GM21619 (cell line): ENCODE measurements around the gene RBM24.

ENCODE experiments used
- ATAC-seq: cut with Tn5 transposase; IDR thresholded peaks from one replicate; pipeline ENCODE4 v1.9.1; 2021; ENCODE audit not compliant: unreplicated experiment

RBM24 gene

GRCh38 chr6:17281100-17281496 lies at the start of gene RBM24:
RBM24 (plus strand) TSS chr6:17281361; CDS start chr6:17281582, 221 bp downstream.
- ATAC-seq = no peak

- no peak for ATAC-seq
Observed at GRCh38 chr6:17233531-17233930, 47.6 kb upstream of the RBM24 start.

GRCh38 chr6:17237246-17237645 lies 43.9 kb upstream of the RBM24 start:
- ATAC-seq = no peak

GRCh38 chr6:17239260-17239659 lies 41.9 kb upstream of the RBM24 start:
- ATAC-seq = no peak

- no peak for ATAC-seq
Observed at GRCh38 chr6:17240803-17241500, 40.2 kb upstream of the RBM24 start.

- ATAC-seq = no peak
Observed at GRCh38 chr6:17242087-17242486, 39.1 kb upstream of the RBM24 start.

- ATAC-seq = no peak
Observed at GRCh38 chr6:17250237-17250636, 30.9 kb upstream of the RBM24 start.

- no peak for ATAC-seq
Observed at GRCh38 chr6:17251953-17252352, 29.2 kb upstream of the RBM24 start.

GRCh38 chr6:17258749-17259148 lies 22.4 kb upstream of the RBM24 start:
- ATAC-seq = no peak

GRCh38 chr6:17265570-17265969 lies 15.6 kb upstream of the RBM24 start:
- ATAC-seq = no peak

- no peak for ATAC-seq
Observed at GRCh38 chr6:17267566-17267965, 13.6 kb upstream of the RBM24 start.

GRCh38 chr6:17268114-17268513 lies 13.0 kb upstream of the RBM24 start:
- ATAC-seq = no peak

- ATAC-seq = no peak
Observed at GRCh38 chr6:17269840-17270239, 11.3 kb upstream of the RBM24 start.

- ATAC-seq = no peak
Observed at GRCh38 chr6:17271628-17272027, 9.5 kb upstream of the RBM24 start.

GRCh38 chr6:17276766-17277165 lies 4.4 kb upstream of the RBM24 start:
- no peak for ATAC-seq

- ATAC-seq = no peak
Observed at GRCh38 chr6:17277256-17277655, 3.9 kb upstream of the RBM24 start.

- no peak for ATAC-seq
Observed at GRCh38 chr6:17278289-17279063, 2.7 kb upstream of the RBM24 start.

GRCh38 chr6:17280138-17280537 lies 1.0 kb upstream of the RBM24 start:
- no peak for ATAC-seq

GRCh38 chr6:17280552-17281090 lies 540 bp upstream of the RBM24 start:
- ATAC-seq = no peak

GRCh38 chr6:17281497-17282481 lies 628 bp downstream of the RBM24 start:
- no peak for ATAC-seq

- no peak for ATAC-seq
Observed at GRCh38 chr6:17283074-17283473, 1.9 kb downstream of the RBM24 start.
